Stimulated activated CD4-positive, alpha-beta T cell treated with anti-CD3 and anti-CD28 coated beads, Interleukin-2, amount 100 ng/mL, for 48 hours (primary cell): ENCODE measurements around the gene XRCC1.

ENCODE experiments used
- DNase-seq, 2 donors: peaks; one replicate each; pipeline ENCODE4 v3.0.0-alpha.2; 2020

The XRCC1 gene

GRCh38 chr19:43507880-43508279 is 67.4 kb downstream of the XRCC1 start:
- no peak for DNase-seq

- no peak for DNase-seq
Measured at GRCh38 chr19:43506629-43507028, 68.7 kb downstream of the XRCC1 start.

GRCh38 chr19:43505941-43506340 is 69.4 kb downstream of the XRCC1 start:
- DNase-seq: no peak

- DNase-seq: no peak
Measured at GRCh38 chr19:43505186-43505456, 70.2 kb downstream of the XRCC1 start.

- DNase-seq: peak; percentile 39 to 47
Measured at GRCh38 chr19:43504426-43505185, 70.7 kb downstream of the XRCC1 start, which contains the start of gene PHLDB3. Gene PHLDB3, minus strand, starts transcription at chr19:43504746. Its CDS starts 628 bp downstream, at chr19:43504118.

- DNase-seq: peak; percentile 98 to 99
Measured at GRCh38 chr19:43503501-43504425, 71.6 kb downstream of the XRCC1 start.

- DNase-seq: no peak
Measured at GRCh38 chr19:43502419-43502976, 72.8 kb downstream of the XRCC1 start.

GRCh38 chr19:43501661-43502418 is 73.5 kb downstream of the XRCC1 start:
- DNase-seq: no peak

- no peak for DNase-seq
Measured at GRCh38 chr19:43499042-43499441, 76.3 kb downstream of the XRCC1 start.

- DNase-seq: no peak
Measured at GRCh38 chr19:43498233-43498842, 77.0 kb downstream of the XRCC1 start.

GRCh38 chr19:43496960-43497359 is 78.4 kb downstream of the XRCC1 start:
- no peak for DNase-seq

- no peak for DNase-seq
Measured at GRCh38 chr19:43495082-43495481, 80.2 kb downstream of the XRCC1 start.
